Activated CD8-positive, alpha-beta T cell treated with anti-CD3 and anti-CD28 coated beads, Interleukin-2, amount 10 ng/mL, durations not matched to agents 7 days and 5 days (primary cell): ENCODE data around the gene HCN4. TPM values are rescaled to one million over a fixed set of nuclear protein-coding genes. Genes with fewer than 3 reads are reported as not detected.

ENCODE experiments used
- ATAC-seq: fragments of 150-1000 bp; cut with Tn5 transposase; one replicate; pipeline ENCODE4 v1.10.0; 2021; ENCODE audit warnings: moderate library complexity
- CTCF ChIA-PET: fragments of 350-600 bp; sonication (Branson Sonifier 250); formaldehyde crosslinking; loops from one replicate; lab custom pipeline; 2021; ENCODE audit warnings: antibody characterized with exemption; lab: Charles Lee
- POLR2A ChIA-PET: fragments of 350-600 bp; sonication (Branson Sonifier 250); formaldehyde crosslinking; loops from one replicate; lab custom pipeline; 2021; ENCODE audit warnings: antibody characterized with exemption; lab: Charles Lee
- DNase-seq: peaks from one replicate; pipeline ENCODE4 v3.0.0-alpha.2; 2020
- H3K27ac Mint-ChIP-seq: one replicate; pipeline ENCODE4 v1.8.0; 2021; ENCODE audit warnings: mild to moderate bottlenecking, mixed read lengths
- H3K27me3 Mint-ChIP-seq: one replicate; pipeline ENCODE4 v1.8.0; 2021; ENCODE audit warnings: low read depth, mixed read lengths
- H3K36me3 Mint-ChIP-seq: one replicate; pipeline ENCODE4 v1.8.0; 2021; ENCODE audit warnings: low read depth, mixed read lengths
- H3K4me1 Mint-ChIP-seq: one replicate; pipeline ENCODE4 v1.8.0; 2021; ENCODE audit warnings: low read depth, mixed read lengths
- H3K4me3 Mint-ChIP-seq: one replicate; pipeline ENCODE4 v1.8.0; 2021; ENCODE audit warnings: mild to moderate bottlenecking, mixed read lengths
- H3K9me3 Mint-ChIP-seq: one replicate; pipeline ENCODE4 v1.8.0; 2022; ENCODE audit warnings: mixed read lengths; ENCODE audit not compliant: insufficient read depth
- total RNA-seq, 2 experiments: library from RNA; stranded (reverse); gene quantifications; one replicate each; pipeline ENCODE4 v1.2.3, GENCODE V29; 2021

The HCN4 gene
- total RNA-seq, 2 experiments from 2014 or later = not detected

GRCh38 chr15:73357999-73358665 is 10.6 kb downstream of the HCN4 start:
- Mint-ChIP-seq H3K36me3 (no peaks in the 10 kb centered on the region), H3K4me3 (no peak overlapping the region), H3K27me3 (no peaks in the 10 kb centered on the region), H3K9me3 (no peaks in the 10 kb centered on the region), H3K4me1 (no peaks in the 10 kb centered on the region), H3K27ac (no peak overlapping the region)
- no peak for ATAC-seq
- CTCF ChIA-PET = no interaction called here
- no peak for DNase-seq
- POLR2A ChIA-PET = no interaction called here

DNA sequence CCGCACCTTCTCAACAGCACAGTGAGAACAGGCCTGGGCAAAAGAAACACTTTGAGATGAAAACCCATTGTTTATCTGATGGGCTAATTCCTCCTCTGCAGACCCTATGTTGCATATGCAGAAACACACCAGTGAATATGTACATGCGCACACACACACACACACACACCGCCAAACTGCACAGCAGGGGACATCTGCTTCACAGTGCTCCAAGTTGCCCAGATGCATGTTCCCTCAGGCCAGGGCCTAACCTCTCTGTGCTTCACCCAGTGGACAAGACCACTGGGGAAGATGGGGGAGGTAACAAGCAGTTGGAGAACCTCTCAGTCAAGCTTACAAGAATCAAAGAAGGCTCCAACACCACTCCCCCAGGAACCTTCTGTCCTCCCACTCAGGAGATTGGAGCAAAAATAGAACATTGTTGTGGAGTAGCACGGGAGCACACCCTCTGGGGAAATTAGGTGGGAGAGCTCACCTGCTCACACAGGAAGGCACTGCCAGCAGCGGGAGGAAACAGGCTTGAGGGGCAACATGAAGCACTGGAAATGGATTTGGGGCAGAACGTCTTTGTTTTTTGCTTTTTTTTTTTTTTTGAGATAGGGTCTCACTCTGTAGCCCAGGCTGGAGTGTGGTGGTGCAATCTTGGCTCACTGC is 13.0 kb downstream of the HCN4 start:
- ChIA-PET CTCF (no interaction called here), POLR2A (no interaction called here)
- ATAC-seq (no peak), DNase-seq (no peak)
- Mint-ChIP-seq H3K27ac (no peak overlapping the region), H3K27me3 (no peaks in the 10 kb centered on the region), H3K9me3 (no peaks in the 10 kb centered on the region), H3K4me3 (no peak overlapping the region), H3K36me3 (no peaks in the 10 kb centered on the region), H3K4me1 (no peaks in the 10 kb centered on the region)

DNA sequence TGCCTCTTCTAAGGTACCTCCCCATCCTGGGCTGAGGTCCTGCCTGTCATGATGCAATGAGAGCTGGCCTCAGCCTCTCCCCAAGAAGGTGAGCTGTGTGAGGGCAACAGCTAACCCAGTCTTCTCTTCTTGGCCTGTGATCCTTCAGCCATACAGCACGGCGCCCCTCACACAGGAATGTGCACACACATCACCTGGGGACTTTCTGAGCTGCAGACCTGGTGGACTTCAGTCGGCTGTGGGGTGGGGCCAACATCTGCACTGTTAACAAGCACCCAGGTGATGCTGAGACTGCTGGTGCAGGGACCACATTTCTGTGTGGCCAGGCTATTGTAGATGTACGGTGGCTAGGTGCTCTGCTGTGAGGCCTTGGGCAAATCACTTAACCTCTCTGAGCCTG is 14.5 kb downstream of the HCN4 start:
- Mint-ChIP-seq H3K4me3 (no peak overlapping the region), H3K27me3 (no peaks in the 10 kb centered on the region), H3K4me1 (no peaks in the 10 kb centered on the region), H3K27ac (no peak overlapping the region), H3K9me3 (no peaks in the 10 kb centered on the region), H3K36me3 (no peaks in the 10 kb centered on the region)
- POLR2A ChIA-PET = no interaction called here
- no peak for DNase-seq
- no peak for ATAC-seq
- CTCF ChIA-PET = no interaction called here

- DNase-seq (no peak), ATAC-seq (no peak)
- H3K27ac Mint-ChIP-seq = no peak overlapping the region
- H3K27me3 Mint-ChIP-seq = no peaks in the 10 kb centered on the region
- ChIA-PET POLR2A (no interaction called here), CTCF (no interaction called here)
- H3K9me3 Mint-ChIP-seq = no peaks in the 10 kb centered on the region
- H3K4me1 Mint-ChIP-seq = no peaks in the 10 kb centered on the region
- H3K4me3 Mint-ChIP-seq = no peak overlapping the region
- H3K36me3 Mint-ChIP-seq = no peaks in the 10 kb centered on the region
Measured at GRCh38 chr15:73353734-73354133, 15.0 kb downstream of the HCN4 start.

GRCh38 chr15:73352082-73352481 is 16.7 kb downstream of the HCN4 start:
- ATAC-seq = no peak
- Mint-ChIP-seq H3K36me3 (no peaks in the 10 kb centered on the region), H3K27me3 (no peaks in the 10 kb centered on the region), H3K9me3 (no peaks in the 10 kb centered on the region), H3K4me3 (no peak overlapping the region), H3K4me1 (no peaks in the 10 kb centered on the region), H3K27ac (no peak overlapping the region)
- POLR2A ChIA-PET = no interaction called here
- CTCF ChIA-PET = no interaction called here
- DNase-seq = no peak

- no peak for ATAC-seq
- H3K27me3 Mint-ChIP-seq = no peaks in the 10 kb centered on the region
- no peak for DNase-seq
- H3K27ac Mint-ChIP-seq = no peak overlapping the region
- no peak overlapping the region for H3K4me3 Mint-ChIP-seq
- H3K9me3 Mint-ChIP-seq = no peaks in the 10 kb centered on the region
- ChIA-PET CTCF (no interaction called here), POLR2A (no interaction called here)
- no peaks in the 10 kb centered on the region for H3K4me1 Mint-ChIP-seq
- no peaks in the 10 kb centered on the region for H3K36me3 Mint-ChIP-seq
Measured at GRCh38 chr15:73349191-73349590, 19.6 kb downstream of the HCN4 start.

- H3K4me1 Mint-ChIP-seq = no peaks in the 10 kb centered on the region
- CTCF ChIA-PET = no interaction called here
- H3K36me3 Mint-ChIP-seq = no peaks in the 10 kb centered on the region
- no peak overlapping the region for H3K27ac Mint-ChIP-seq
- no peaks in the 10 kb centered on the region for H3K27me3 Mint-ChIP-seq
- no peak overlapping the region for H3K4me3 Mint-ChIP-seq
- POLR2A ChIA-PET = no interaction called here
- ATAC-seq = peak; percentile 64
- peaks cover 8% of the 10 kb centered on the region for H3K9me3 Mint-ChIP-seq
- peak; percentile 78 for DNase-seq
Measured at GRCh38 chr15:73346735-73347312, 21.9 kb downstream of the HCN4 start.

DNA sequence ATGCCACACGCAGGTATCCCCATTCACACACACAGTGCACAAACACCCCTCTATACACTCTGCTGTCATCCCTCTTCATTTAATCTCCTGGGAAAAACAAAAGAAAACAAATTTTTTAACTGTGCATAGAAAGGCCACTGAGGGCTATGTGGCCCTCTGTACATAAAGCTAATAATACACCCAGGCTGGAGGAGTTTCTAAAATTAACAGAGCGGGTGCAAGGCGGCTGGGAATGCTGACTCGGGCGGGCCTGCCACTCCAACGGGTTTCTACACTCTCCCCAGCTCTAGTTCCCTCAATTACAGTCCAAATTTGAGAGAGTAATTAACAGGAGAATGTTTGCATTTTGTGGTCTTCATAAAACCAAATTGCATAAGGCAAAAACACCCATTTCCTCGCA is 23.1 kb downstream of the HCN4 start:
- no peaks in the 10 kb centered on the region for H3K4me1 Mint-ChIP-seq
- H3K27me3 Mint-ChIP-seq = no peaks in the 10 kb centered on the region
- POLR2A ChIA-PET = no interaction called here
- H3K36me3 Mint-ChIP-seq = no peaks in the 10 kb centered on the region
- H3K4me3 Mint-ChIP-seq = no peak overlapping the region
- DNase-seq (no peak), ATAC-seq (no peak)
- CTCF ChIA-PET = no interaction called here
- peaks cover 8% of the 10 kb centered on the region for H3K9me3 Mint-ChIP-seq
- no peak overlapping the region for H3K27ac Mint-ChIP-seq

DNA sequence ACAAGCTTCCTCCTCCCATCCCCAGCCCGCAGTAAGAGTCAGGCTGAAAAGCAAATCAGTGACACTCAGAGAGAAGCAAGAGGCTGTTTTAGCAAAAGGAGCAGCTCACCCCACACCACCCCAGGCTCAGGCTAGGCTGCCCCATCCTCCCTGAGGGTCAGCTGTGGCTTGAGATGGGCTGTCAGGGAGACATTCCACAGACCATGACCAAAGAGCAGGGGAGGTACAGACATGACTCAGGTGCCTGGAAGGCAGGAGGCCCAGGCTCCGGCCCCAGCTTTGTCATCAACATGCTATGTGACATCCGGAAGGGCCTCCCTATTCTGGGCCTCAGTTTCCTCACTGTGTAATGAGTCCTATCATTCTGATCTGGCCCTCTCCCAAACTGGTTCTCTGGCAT is 24.7 kb downstream of the HCN4 start:
- Mint-ChIP-seq H3K36me3 (no peaks in the 10 kb centered on the region), H3K4me1 (no peaks in the 10 kb centered on the region), H3K9me3 (peaks cover 8% of the 10 kb centered on the region), H3K27me3 (no peaks in the 10 kb centered on the region), H3K4me3 (no peak overlapping the region), H3K27ac (no peak overlapping the region)
- CTCF ChIA-PET = no interaction called here
- no peak for ATAC-seq
- DNase-seq = no peak
- POLR2A ChIA-PET = no interaction called here

GRCh38 chr15:73341886-73342600 is 26.7 kb downstream of the HCN4 start:
- ChIA-PET CTCF (no interaction called here), POLR2A (no interaction called here)
- H3K36me3 Mint-ChIP-seq = no peaks in the 10 kb centered on the region
- no peak overlapping the region for H3K4me3 Mint-ChIP-seq
- no peaks in the 10 kb centered on the region for H3K4me1 Mint-ChIP-seq
- H3K9me3 Mint-ChIP-seq = peaks cover 8% of the 10 kb centered on the region
- H3K27ac Mint-ChIP-seq = no peak overlapping the region
- no peaks in the 10 kb centered on the region for H3K27me3 Mint-ChIP-seq
- DNase-seq = no peak
- ATAC-seq = no peak

DNA sequence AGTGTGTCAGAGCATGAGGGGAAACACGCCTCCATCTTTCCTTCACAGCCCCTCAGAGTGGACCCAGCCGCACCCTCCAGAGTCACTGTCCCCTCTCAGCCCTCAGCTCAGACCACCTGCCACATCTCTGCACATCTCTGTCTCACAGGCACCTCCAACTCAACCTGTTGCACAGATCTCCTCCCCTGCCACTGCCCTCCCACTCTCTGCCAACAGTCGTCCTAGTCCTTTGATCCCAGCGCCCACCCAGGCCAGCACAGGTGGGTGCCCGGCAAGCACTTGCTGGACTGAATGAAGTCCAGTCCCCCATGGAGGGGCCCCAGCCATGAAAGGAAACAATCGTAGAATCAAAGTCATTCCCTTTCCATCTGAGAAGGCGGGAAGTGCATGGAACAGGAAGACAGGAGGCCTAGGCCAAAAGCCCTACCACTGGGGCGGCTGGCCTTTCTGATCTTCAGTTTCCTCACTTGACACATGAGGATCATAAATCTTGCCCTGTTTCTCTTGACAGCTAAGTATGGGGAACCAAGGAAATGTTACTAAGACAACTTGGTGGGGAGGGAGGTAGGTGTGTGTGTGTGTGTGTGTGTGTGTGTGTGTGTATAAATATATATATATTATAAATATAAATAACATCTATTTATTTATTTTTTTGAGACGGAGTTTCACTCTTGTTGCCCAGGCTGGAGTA is 28.1 kb downstream of the HCN4 start:
- Mint-ChIP-seq H3K9me3 (peaks cover 8% of the 10 kb centered on the region), H3K4me3 (no peak overlapping the region), H3K27ac (no peak overlapping the region), H3K36me3 (no peaks in the 10 kb centered on the region), H3K4me1 (no peaks in the 10 kb centered on the region), H3K27me3 (no peaks in the 10 kb centered on the region)
- CTCF ChIA-PET = no interaction called here
- DNase-seq (no peak), ATAC-seq (no peak)
- POLR2A ChIA-PET = no interaction called here
